NCI-H510A treated with DMSO at 0.1 percent for 48 hours (cell line): ENCODE results near the gene NELL2.
A peak's percentile ranks its signal among the peaks of the same experiment; 100 is the strongest.

Experiments used
- DNase-seq: peaks from one replicate; lab custom pipeline; 2025; lab: John Stamatoyannopoulos, UW

Gene NELL2

DNA sequence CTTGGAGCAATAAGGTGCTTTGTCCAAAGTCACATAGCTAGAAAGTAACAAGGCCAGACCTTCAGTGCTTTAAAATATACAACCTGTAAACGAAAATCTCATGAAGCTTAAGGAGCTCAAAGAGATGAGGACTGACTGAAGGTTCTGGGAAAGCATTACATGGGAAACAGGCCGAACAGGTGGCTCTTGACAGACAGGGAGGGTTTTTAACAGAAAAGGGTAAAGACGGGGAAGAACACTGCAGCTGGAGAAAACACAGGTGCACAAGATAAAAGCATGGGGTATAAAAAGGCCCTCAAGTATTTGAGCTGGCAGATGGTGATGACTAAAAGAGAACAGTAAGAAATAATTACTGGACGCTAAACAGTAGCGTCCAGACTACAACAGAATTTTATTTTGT is 257.2 kb downstream of the NELL2 start:
- DNase-seq: peak; percentile 35

DNA sequence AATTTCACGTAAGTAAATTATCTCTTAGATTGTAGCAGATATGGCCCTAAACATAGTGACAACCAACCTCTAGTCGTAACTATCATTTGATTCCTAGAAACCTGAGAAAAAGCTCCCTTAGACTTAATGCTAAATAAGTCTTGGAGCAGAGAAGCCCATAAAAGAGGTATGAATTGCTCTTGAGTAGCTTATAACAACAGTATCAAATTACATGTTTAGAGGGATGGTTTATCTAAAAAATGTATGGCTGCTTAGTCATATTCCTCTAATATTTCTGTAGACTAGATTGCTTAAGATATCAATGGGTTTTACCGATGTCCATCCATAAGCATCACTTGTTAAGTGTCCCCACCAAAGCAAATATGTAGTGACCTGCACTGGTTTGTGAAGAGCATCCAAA is 259.7 kb downstream of the NELL2 start:
- peak; percentile 4 for DNase-seq

DNA sequence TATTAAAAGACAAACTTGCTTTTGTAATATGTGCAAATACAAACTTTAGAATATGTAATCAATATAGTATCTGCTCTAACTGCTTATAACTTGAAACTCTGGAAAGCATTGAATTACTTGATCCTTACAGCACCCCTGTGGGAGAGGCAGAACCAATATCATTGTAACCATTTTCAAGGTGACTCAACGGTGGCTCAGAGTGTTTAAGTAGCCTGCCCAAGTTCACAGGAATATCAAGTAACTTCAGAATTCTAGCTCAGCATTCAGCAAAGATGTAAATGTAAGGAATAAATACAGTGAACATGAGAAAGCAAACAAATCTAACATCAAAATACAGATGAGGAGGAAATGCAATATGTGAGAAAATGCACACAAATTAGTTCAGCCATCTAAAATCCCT is 264.6 kb downstream of the NELL2 start:
- no peak for DNase-seq

DNA sequence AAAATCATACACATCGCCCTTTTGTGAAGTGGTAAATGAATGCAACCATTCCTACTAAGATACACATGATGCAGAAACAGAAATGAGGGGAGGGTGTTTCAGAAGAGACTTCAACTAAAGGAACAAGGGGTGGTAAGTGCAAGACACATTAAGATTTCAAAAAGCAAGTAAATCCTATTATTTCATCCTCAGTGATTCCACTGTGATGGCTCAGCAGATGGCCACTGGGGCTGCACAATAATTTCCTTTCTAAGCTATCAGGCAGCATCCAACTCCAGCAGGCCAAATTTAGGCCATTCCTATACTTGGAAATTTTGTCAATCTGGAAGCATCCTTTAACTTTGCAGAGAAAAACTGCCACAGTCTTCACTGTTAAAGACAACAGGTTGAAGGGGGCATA is 272.4 kb downstream of the NELL2 start:
- no peak for DNase-seq

DNA sequence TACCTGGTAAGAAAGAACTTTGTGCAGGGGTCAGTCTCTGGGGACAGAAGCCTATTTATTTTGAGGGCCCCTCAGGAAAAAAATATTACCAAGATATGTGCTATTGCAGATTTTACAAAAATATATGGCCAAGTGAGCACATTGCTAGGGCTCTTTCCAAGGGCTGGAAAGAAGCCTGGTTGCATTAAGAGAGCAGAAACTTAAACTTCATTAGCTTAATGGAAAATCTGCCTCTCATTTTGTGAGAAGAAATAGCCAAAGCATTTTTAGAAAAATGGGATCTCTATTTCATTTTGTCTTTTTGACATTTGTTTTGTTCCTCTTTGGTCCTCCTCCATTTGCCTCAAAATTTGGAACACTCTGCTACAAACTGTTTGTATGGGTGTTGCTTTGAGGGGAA is 283.5 kb downstream of the NELL2 start:
- no peak for DNase-seq

DNA sequence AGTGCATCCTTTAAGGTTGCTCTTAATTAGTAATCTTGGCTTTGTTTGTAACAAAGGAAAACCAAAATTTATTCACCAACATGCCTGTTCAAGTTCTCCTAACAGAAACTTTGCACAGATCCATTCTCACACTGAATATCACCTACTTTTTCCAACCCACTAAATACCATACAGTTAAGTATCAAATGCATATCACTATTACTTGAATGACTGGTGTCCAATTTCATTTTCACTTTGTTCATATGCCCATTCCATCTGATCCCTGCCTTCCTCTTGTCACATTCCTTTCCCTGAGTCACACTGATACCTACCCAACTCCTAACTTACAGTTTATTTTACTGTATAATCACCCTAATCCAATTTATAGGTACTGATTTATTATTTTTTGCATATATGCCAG is 286.4 kb downstream of the NELL2 start:
- DNase-seq: no peak

DNA sequence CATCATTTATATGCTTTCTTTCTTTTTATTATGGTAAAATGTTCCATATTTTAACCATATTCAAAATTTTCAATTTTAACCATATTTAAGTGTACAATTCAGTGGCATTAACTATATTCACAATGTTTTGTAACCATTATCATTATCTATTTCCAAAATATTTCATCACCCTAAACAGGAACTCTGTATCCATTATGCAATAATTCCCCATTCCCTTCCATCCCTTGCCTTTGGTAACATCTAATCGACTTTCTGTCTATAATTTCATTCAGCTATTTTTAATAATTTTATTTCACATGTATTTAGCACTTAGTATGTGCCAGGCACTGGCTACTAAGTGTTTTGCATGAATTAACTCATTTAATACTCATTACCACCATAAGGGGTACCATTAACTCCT is 287.5 kb downstream of the NELL2 start:
- DNase-seq: no peak

DNA sequence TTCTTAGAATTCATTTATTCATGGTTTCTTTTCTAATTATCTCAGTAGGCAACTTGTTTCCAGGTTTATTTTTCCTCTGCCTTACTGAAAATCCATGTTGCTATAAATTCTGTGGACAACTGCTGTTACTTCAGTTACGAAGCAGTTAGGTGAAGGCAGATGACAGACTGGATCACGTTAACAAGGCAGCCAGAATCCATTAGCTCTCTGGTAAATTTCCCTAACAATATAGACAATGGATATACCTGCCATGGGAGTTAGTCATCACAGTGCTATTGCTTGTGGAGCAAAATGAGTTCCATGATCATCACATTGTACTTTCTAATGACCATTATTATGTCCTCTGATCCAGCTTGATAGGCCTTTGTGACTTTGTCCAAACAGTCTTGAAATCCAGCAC is 291.5 kb downstream of the NELL2 start:
- no peak for DNase-seq

DNA sequence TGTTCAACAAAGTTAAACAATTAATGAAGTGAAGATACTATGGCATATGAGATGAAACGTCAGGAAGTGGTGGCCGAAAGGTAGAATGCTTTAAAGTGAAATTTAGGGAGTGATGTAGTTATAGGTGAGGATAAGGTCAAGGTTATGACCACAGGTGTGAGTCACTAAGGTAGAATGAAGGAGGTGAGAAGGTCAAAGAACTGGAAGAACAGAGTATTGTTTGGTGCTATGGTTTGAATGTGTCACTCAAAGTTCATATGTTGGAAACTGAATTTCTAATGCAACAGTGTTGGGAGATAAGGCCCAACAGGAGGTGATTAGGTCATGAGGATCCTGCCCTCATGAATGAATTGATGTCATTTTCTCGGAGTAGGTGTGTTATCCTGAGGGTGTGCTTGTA is 293.6 kb downstream of the NELL2 start:
- no peak for DNase-seq

DNA sequence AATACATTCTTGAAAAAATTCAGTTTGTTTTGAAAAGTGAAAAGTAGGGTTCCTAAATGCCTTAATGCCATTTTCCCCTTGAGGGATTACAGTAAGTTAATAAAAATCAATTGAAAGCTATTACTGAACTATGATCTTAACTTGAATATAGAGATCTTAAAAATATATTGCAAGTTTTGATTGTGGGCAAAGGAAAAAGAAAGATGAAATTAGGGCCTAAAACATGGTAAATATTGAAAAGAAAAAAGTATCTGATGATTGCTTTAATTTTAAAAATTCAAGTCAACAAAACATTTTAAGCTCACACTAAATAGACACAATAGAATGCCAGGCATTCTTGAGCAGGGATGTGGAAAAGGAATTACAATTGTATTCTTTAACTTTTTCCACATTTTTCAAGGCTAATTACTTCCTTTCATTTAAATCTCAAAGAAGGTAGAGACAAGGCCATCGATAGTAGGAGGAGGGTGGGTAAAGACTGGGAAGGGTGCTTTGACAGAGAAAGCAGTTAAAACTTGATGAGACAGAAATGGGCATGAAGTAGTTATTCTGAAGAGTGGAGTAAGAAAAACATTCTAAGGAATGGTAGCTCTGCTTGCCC is 294.4 kb downstream of the NELL2 start:
- DNase-seq: no peak

DNA sequence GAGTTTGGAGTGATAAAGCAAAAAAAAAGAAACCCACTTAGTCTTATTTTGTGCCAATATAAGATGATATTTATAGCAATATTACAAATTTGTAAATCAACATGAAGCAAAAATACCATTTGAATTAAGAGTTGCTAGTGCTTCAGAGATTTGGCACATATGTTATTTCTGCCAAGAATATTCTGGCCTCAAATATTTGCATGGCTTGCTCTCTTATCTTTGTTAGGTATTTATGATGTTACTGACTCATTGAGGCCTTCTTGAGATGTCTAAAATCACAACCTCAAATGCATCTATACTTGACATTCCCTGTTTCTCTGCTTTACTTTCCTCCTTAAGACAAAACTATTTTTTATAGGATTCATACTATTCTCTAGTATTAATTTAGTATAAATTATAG is 301.5 kb downstream of the NELL2 start:
- no peak for DNase-seq

DNA sequence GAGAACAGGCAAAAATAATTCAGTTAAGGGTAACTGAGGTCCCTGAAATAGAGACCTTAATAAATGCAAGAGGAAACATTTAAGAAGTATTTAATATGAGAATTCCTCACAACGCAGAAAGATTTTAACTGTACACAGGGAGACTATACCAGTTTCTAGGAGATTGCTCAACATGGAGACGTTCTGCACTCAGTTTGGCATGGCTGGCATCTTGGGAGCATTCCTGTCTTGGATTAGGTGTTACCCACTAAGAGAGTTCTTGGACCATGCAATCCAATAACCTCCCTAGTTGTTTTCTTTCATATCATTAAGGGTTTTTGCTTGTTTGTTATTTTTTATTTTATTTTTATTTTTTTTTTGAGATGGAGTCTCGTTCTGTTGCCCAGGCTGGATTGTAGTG is 302.4 kb downstream of the NELL2 start:
- no peak for DNase-seq

DNA sequence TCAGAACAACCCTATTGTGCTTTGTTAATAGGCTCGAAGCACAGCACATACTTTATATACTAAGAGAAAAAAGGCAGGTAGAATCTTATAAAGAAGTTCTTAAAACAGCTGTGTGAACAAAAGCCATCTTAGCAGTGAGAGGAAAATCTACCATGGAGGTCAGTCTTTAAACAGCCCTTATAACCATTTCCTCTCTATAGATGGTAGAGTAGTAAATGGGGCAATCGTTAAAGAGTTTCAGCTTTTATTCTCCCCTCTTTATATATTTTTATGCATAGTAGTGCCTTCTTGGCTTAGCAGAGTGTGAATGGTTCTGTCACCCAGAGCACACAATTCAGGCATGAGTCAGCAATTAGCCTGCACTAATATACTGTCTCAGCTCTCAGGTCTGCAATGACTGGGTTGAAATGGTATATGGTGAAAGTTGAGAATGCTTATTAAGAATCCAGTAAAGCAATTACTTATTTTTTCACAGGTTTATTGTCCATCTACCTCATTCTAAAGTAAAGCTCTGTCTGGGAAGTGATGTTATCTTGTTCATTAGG is 305.0 kb downstream of the NELL2 start:
- DNase-seq: no peak

DNA sequence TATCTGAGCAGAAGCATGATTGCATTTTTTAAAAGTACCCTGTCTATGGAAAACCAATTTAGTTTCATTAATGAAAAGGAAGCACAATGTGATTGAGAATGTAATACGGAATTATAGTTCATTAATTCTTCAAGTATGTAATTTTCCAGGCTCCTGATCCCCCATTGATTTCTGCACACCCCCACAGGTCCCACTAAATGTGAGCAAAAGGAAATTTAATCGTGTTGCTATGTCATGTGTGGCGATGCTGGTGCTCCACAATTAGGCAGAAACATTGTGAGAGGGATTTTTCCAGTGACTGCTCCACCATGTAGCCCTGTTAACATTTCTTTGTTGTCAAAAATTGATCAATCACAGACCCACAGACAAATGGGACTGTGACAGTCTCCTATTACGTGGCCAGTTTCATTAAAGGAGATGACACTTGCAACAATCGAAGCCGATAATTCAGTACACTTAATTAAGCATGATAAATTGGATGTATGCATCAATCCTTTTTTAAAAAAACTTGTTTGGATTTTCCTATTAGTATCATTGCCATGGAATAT is 306.0 kb downstream of the NELL2 start:
- DNase-seq: no peak

DNA sequence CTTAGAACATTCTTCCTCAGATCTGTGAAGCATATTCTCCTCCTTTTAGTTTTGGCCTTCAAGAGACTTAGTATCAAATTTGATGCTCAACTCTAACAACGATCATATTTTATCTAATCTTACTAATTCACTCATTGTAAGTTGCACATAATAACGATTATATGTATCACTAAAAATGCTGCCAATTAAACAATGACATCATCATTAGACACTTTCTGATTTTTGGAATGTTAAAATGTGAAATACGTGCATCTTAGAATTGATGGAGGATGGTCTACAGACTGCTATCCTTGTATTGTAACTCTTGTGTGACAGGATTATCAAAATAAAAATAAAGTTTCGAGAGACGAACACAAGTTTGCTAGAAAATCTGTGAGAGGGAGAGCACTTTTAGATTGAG is 311.0 kb downstream of the NELL2 start:
- DNase-seq: no peak

DNA sequence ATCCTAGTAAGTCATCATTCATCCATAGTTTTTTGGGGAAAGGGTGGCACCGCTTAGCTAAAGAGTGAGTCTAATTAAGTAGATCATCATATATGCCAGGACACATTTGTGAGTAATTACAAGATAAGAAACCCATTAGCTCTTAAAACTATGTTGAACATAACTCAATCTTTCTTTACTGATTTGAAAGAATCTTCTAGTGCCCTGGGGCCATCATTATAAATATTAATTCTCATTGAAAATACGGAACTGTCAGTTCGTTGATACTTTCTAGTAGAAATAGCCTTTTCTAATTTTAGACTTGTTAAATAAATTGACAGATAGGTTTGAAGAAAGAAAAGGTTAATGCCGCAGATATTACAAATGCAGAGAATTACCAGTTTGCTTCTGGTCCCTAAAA is 312.6 kb downstream of the NELL2 start:
- DNase-seq: no peak

DNA sequence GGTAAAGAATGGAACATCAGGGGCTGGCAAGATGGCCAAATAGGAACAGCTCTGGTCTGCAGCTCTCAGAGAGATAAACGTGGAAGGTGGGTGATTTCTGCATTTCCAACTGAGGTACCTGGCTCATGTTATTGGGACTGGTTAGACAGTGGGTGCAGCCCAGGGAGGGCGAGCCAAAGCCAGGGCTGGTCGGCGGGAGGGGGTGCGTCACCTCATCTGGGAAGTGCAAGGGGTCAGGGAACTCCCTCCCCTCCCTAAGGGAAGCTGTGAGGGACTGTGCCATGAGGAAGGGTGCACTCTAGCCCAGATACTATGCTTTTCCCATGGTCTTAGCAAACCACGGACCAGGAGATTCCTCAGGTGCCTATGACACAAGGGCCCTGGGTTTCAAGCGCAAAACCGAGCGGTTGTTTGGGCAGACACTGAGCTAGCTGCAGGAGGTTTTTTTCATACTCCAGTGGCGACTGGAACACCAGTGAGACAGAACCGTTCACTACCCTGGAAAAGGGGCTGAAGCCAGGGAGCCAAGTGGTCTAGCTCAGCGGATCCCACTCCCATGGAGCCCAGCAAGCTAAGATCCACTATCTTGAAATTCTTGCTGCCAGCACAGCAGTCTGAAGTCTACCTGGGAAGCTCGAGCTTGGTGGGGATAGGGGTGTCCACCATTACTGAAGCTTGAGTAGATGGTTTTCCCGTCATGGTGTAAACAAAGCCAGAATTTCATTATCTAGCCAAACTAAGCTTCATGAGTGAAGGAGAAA is 317.6 kb downstream of the NELL2 start:
- DNase-seq: no peak

DNA sequence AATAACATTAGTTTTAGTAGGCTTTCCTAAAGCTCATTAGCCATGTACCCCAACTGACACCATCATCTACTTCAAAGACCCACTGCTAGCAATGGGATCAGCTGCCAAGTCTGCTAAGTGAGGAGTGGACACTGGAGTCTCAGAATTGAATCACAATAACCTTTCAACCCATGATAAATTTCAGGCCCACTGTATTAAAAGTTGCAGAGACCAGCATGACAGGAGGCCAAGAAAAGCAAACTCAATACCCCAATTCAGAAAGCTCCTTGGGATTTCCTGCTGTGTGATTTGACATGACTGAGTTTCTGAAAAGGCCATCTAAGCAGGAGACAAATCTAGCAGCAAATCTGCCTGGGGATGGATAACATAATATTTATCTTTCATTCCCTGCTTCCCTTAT is 320.7 kb downstream of the NELL2 start:
- DNase-seq: no peak

DNA sequence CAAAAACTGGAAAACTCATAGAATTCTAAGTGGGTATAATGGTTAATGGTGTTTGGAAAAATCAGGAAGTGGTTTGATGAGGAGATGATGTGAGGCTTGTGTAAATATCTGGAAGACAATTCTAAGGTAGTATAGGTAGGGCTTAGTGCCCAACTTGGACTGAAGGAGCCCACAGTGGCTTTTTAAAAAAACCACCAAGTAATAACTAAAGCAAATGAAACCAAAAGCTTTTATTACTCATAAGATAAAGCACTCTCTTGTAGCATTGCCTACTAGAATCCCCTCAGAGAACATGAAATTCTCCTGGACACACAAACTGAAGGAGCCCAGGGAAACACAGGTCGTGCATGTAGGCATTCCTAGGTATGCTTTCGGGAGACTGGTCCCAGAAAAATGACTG is 324.5 kb downstream of the NELL2 start:
- no peak for DNase-seq

DNA sequence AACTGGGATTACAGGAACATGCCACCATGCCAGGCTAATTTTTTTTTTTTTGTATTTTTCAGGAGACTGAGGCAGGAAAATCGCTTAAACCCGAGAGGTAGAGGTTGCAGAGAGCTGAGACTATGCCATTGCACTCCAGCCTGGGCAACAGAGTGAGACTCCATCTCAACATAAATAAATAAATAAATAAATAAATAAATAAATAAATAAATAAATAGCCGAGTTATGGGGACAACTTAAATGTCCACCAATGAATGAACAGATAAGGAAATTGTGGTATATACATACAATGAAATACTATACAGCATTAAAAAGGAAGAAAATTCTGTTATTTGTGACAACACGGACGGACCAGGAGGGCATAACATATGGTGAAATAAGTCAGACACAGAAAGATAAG is 325.7 kb downstream of the NELL2 start:
- DNase-seq: no peak

DNA sequence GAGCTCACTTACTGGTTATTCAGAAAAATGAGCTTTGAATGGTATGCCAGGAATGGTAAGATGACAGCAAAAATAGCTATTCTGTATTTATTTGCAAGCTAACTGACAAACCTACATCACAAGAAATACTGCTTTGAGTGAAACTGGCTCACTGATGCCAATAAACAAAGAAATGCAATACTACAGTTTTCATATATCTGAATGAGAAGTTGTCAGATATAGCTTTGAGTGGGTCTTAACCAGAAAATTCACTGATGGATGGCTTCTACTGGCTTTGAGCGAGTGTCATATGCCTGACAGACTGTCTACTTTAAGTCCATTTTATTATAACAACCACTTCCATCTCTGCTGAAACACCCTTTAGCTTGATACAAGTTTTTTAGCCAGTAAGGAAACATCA is 330.1 kb downstream of the NELL2 start:
- DNase-seq: no peak

DNA sequence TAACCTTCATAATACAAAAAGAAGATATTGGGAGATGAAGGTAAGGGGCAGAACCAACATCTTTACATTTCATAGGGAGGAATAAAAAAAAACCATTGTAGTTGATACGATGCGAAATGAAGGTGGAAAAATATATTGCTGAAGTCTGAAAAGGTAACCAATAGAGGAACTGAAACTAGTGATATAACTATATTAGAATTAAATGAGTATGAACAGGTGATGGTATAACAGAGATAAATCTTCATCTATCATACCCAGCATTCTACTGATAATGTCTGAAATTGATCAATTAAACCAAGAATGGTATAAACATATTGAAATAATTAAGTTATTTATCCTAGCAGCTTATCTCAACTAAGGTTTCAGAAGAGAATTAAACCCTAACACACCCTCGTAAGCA is 332.1 kb downstream of the NELL2 start:
- DNase-seq: no peak

DNA sequence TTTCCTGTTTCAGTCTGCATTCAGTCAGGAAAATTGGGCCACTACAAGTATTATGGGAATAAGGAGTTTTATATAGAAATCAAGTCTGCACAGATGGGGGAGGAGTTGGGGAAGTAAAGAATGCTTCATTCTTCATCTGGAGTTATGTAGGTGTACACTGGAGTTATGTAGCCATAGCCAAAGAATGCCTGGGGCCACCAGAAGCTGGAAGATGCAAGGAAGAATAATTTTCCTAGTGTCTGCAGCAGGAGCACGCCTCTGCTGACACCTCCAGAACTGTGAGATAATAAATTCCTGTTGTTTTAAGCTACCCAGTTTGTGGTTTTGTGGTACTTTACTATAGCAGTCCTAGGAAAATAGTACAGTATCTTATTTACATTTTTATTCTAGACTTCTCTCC is 333.4 kb downstream of the NELL2 start:
- no peak for DNase-seq

DNA sequence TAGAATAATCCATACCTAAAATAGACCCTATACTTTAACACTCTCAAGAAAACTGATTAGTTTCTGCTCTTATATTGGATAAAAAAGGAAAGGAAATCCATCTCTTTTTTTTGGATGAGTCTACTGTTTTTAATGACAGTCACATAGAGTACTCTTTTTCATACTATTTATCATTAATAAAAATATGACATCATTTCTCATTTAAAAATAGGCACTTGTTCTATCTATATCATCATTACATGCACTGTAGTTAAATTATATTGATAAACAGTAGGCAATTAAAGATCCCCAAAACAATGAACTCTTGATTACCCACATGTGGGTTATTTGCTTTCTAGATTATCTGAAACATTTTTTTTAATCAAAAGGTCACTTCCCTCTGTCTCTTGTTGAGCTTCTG is 338.8 kb downstream of the NELL2 start:
- DNase-seq: no peak
